ENCODE measurements around the gene PTPN9.
A peak's percentile ranks its signal among the peaks of the same experiment; 100 is the strongest.
"Not testable (repeated sequence)": the region's sequence is repeated elsewhere in the genome, so short reads cannot be mapped to it uniquely, and the experiment has no call there.

The PTPN9 gene

DNA sequence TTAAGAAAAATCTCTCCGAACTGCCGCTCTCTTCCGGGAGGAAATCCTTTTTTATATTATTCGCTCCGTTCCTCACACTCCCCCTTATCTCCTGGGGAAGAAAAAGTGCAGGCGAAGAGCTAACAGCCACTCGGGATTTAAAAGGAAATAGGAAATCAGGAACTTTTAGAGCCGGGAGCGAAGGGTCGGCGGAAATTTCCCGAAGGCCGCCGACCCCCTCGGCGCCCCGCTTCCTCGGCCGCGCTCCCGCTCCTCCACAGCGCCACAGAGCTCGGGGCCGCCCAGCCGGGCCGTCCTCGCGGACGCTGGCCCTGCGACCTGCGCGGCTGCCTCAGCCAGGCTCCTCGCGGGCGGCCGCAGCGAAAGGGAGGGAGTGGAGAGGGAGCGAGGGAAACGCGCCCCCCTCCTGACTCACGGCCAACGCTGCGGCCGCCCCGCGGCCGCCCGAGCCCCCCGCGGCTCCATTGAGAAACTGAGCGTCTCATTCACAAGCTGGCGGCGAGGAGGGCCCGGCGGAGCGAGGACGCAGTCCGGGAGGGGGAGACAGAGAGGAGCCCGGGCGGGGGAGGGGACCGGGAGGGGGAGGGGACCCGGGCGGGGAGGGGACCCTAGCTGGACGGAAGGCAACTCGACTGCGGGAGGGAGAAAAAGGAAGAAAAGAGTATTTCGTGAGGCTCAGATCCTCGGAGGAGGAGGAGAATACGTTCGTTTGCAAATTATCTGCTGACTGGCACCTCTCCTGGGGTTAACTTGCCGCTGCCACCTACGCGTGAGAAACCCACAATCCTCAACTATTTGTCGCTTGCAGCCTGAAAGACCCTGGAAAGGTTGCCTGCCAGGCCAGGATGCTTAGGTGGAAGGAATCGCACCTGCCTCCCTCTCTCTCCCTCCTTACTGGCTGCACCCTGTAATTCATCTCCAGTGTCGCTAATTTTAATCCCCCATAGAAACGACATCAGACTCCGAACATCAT lies at the start of gene PTPN9:
Gene PTPN9 (minus strand): TSS at position 368 of the 973 bp plus-strand sequence. CDS start 539 bp downstream, outside the sequence.
- DNase-seq (ENCODE audit: low read depth): peak; percentile 51

GRCh38 chr15:75625542-75626347 lies 46.6 kb upstream of the PTPN9 start, which contains the start of gene SNUPN:
Gene SNUPN, minus strand, starts transcription at chr15:75625725. Its CDS starts 4,674 bp downstream, at chr15:75621051.
- DNase-seq (ENCODE audit: low read depth): peak; percentile 88

DNA sequence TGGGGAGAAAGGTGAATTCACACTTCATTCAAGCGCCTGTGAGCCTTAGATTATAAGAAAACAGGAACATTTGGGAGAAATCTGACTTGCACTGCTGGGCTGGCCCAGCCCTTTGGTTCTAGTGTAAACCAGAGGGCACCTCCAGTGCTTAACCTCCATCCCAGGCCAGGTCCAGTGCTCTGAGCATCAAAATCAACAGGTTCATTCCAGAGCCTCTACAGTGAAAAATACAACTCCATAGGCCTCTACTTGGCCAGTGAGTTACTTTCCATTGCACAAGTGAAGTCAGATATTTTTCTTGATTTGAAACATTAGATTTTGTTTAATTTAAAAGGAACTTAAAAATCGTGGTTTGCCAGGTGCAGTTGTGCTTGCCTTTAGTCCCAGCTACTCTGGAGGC lies 43.4 kb upstream of the PTPN9 start:
- DNase-seq (ENCODE audit: low read depth): no peak

GRCh38 chr15:75620841-75621391 lies 41.8 kb upstream of the PTPN9 start:
- no peak for DNase-seq (ENCODE audit: low read depth)

- DNase-seq (ENCODE audit: low read depth): no peak
Observed at GRCh38 chr15:75620058-75620820, 41.1 kb upstream of the PTPN9 start.

DNA sequence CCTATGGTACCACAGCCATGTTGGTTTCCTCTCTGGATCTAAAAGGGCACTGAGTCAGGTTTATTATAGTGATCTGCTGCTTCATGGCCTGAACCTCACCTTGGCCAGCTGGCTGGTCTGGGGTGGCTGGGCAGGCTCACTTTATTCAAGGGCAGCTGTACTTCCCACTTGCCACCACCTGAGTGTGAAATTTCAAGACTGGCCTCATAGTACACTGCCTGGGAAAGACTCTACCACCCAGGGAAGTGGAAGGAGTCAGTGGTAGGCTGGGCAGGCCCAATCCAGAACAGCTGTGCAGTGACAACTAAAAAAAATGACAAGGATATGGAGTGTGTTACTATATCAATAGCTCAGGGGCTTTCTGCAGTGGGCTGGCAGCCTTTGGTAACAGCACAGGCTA lies 37.7 kb upstream of the PTPN9 start:
- no peak for DNase-seq (ENCODE audit: low read depth)

GRCh38 chr15:75606711-75607699 lies 27.9 kb upstream of the PTPN9 start:
- no peak for DNase-seq (ENCODE audit: low read depth)

- DNase-seq (ENCODE audit: low read depth): no peak
Observed at GRCh38 chr15:75606026-75606425, 26.9 kb upstream of the PTPN9 start.

- DNase-seq (ENCODE audit: low read depth): no peak
Observed at GRCh38 chr15:75599401-75599800, 20.3 kb upstream of the PTPN9 start.

- no peak for DNase-seq (ENCODE audit: low read depth)
Observed at GRCh38 chr15:75598361-75598760, 19.2 kb upstream of the PTPN9 start.

DNA sequence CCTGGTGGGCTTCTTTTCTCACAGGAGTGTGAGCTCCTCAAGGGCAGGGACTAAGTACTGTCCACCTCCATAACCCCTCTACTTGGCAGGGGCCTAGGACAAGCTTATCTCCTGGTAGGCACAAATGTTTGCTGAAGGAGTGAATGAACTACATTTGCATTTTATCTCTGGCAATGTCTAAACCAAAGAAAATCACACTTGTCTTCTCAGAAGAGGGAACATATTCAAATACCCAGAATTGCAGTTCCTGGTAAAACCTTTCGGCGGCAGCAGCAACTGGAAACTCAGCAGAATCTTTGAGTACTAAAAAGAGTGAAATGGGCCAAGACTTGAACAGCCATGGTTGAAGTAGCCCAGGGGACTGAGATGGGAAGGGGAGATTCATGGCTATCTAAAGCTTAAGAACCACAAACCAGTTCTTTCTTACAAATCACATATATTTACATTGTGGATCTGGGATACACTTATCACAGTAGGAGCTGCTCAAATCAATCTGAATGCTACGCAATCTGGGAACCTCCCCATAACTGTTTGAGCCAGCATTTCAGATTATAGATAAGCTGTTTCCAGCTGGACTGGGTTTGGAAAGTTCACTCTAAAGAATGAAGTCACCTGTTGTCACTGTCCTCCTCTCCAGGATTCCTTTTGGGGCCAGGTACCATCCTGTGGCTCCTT lies 18.7 kb upstream of the PTPN9 start:
- DNase-seq (ENCODE audit: low read depth): no peak

DNA sequence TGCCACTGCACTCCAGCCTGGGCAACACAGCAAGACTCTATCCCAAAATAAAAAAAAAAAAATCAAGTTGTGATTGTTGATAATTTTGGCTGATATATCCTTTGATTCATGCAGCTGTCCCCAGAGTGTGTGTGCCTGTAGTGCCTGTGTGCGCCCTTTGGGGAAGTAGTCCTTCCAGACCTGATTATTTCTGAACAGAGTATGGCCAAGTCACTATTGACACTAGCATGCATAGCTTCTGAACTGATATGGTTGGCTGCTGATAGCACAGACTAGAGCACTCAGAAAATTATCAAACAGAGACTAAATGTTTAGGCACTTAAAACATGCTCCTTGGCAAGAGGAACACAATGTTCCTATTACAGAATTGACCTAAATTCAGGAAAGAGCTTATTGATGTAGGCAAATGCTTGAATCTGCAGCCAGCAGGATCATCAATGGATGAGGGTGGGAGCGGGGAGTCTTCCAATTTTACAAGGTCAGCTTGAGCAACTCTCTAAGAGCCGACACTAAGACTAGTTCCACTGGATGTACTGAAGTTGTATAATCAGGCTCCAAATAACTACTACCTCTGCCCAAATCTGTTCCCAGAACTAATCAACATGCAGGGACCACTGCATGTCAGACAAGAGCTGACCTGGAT lies 17.7 kb upstream of the PTPN9 start:
- DNase-seq (ENCODE audit: low read depth): no peak

- no peak for DNase-seq (ENCODE audit: low read depth)
Observed at GRCh38 chr15:75594276-75594675, 15.2 kb upstream of the PTPN9 start.

- no peak for DNase-seq (ENCODE audit: low read depth)
Observed at GRCh38 chr15:75591655-75592364, 12.7 kb upstream of the PTPN9 start.

- DNase-seq (ENCODE audit: low read depth): no peak
Observed at GRCh38 chr15:75590239-75590638, 11.1 kb upstream of the PTPN9 start.

DNA sequence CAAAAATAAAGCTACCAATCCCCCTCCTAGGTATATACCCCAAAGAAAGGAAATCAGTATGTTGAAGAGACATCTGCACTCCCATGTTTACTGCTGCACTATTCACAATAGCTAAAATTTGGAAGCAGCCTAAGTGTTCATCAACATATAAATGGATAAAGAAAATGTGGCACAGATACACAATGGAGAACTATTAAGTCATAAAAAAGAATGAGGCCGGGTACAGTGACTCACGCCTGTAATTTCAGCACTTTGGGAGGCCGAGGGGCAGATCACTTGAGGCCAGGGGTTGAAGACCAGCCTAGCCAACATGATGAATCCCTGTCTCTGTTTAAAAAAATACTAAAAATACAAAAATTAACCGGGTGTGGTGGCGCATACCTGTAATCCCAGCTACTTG lies 10.0 kb upstream of the PTPN9 start:
- DNase-seq (ENCODE audit: low read depth): no peak

DNA sequence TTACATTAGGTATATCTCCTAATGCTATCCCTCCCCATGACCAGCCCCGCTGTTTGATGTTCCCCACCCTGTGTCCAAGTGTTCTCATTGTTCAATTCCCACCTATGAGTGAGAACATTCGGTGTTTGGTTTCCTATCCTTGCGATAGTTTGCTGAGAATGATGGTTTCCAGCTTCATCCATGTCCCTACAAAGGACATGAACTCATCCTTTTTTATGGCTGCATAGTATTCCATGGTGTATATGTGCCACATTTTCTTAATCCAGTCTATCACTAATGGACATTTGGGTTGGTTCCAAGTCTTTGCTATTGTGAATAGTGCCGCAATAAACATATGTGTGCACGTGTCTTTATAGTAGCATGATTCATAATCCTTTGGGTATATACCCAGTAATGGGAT lies 7.3 kb upstream of the PTPN9 start:
- DNase-seq (ENCODE audit: low read depth): not testable (repeated sequence)

DNA sequence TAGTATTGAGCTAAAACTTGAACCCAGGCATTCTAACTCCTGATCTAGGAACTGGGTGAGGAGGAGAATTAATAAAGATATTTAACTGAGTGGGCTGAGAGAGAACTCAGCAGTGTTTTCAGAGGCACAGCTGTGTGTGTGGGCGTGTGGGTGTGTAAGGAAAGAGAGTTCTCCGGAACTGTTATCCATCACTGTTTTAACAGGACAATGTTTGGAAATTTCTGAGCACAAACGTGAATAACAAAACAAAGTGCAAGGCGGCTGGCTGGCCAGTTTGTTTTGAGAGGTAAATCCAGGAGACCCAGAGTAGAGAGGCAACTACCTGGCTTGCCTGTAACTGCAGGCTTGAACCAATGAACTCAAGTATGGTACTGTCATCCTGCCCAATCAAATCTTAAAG lies 5.0 kb upstream of the PTPN9 start:
- no peak for DNase-seq (ENCODE audit: low read depth)

DNA sequence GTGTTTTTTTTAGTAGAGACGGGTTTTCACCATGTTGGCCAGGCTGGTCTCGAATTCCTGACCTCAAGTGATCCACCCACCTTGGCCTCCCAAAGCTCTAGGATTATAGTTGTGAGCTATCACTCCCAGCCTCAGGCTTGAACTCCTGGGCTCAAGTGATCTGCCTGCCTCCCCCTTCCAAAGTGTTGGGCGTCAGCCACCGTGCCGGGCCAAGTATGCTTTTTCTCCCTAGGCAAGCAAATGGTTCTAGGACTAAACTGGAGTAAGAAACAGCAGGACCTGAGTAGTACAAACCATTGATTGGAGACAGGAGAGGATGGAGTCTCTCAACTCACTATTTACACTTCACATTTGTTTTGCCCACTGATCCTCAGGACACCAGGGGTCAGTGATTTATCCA lies 4.6 kb upstream of the PTPN9 start:
- no peak for DNase-seq (ENCODE audit: low read depth)
